Motor neuron (in vitro differentiated cells): ENCODE results near the gene C3orf62. TPM values are rescaled to one million over a fixed set of nuclear protein-coding genes. Genes with fewer than 3 reads are reported as not detected.
"Not testable (repeated sequence)": the region's sequence is repeated elsewhere in the genome, so short reads cannot be mapped to it uniquely, and the experiment has no call there.

ENCODE experiments used
- ATAC-seq, 8 experiments: fragments of 200-7000 bp; cut with Tn5 transposase; replicated peaks in 6 of 8; 2 replicates each; pipeline ENCODE4 v1.8.0; 2021; ENCODE audit warnings: mild to moderate bottlenecking in 8 of 8, moderate library complexity in 8 of 8
- H3K27ac ChIP-seq, 2 donors: fragments of 250-450 bp; sonication (Bioruptor Pico); 2 replicates each; pipeline ENCODE4 v1.9.0; 2021; ENCODE audit warnings: antibody characterized with exemption in 2 of 2, mild to moderate bottlenecking in 2 of 2, moderate library complexity in 1 of 2
- H3K4me1 ChIP-seq, 2 donors: fragments of 250-450 bp; sonication (Bioruptor Pico); replicated peaks in 1 of 2; 2 replicates each; pipeline ENCODE4 v1.6.1; 2021; ENCODE audit warnings: antibody characterized with exemption in 2 of 2, mild to moderate bottlenecking in 2 of 2, moderate library complexity in 1 of 2
- H3K4me3 ChIP-seq, 5 donors: fragments of 250-450 bp; sonication (Bioruptor Pico); 2 replicates each; pipeline ENCODE4 v1.9.0; 2021; ENCODE audit warnings: antibody characterized with exemption in 5 of 5, mild to moderate bottlenecking in 5 of 5, moderate library complexity in 4 of 5
- WGBS, 10 experiments: fragments of 450-650 bp; shearing (Covaris generic); methylation state at CpG; one replicate each; pipeline ENCODE4 v1.0.0; 2022; 5-methylcytosine and 5-hydroxymethylcytosine counted together
- in situ Hi-C, 9 experiments: fragments of 400-800 bp; cut with MboI; loops; one replicate each; pipeline ENCODE4 v1.15.0; 2021; ENCODE audit warnings: low sequenced_read_pairs in 9 of 9, low pct_unique_long_range_greater_than_20kb in 2 of 9; ENCODE audit not compliant: unreplicated experiment in 9 of 9
- total RNA-seq, 8 experiments: library from RNA; unstranded; fragments of 300-600 nt; gene quantifications; 2 replicates each; pipeline versions ENCODE4 v1.2.3 to v1.2.4, GENCODE V29; 2022

C3orf62 gene
- total RNA-seq, 8 experiments from 2014 or later: 1.7 to 12.6 (median 5.0) TPM

DNA sequence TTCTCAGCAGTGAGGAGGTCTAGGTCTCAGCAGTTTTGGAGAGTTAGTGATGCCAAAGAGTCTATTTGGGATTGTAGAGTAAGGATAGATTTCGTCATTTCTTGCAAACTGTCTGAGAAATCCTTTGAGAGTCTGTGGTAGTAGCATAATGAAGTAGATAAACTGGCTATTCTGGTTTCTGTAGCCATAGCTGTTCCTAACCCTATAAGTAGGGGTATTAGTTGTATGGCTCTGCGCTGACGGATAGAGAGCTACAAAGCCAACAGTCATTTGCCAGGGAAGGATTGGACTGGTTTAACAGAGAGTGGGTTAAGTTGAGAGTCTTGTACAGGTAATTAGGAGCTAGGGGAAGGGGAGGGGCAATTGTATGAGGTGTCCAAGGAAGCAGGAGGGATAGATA, 55.0 kb downstream of the C3orf62 start:
- in situ Hi-C loops: no loop called here
- Histone ChIP-seq H3K4me1 (peaks cover 0 to 6% of the 10 kb centered on the region in 2 donors), H3K27ac (no peak overlapping the region), H3K4me3 (no peak overlapping the region)
- whole genome bisulfite sequencing, 10 experiments: 67 to 100% (median 88%) methylated on average over 1 to 3 of the region's 3 CpGs; no CpG with 5 or more reads in 1 of the 10 experiments
- ATAC-seq: no peak

DNA sequence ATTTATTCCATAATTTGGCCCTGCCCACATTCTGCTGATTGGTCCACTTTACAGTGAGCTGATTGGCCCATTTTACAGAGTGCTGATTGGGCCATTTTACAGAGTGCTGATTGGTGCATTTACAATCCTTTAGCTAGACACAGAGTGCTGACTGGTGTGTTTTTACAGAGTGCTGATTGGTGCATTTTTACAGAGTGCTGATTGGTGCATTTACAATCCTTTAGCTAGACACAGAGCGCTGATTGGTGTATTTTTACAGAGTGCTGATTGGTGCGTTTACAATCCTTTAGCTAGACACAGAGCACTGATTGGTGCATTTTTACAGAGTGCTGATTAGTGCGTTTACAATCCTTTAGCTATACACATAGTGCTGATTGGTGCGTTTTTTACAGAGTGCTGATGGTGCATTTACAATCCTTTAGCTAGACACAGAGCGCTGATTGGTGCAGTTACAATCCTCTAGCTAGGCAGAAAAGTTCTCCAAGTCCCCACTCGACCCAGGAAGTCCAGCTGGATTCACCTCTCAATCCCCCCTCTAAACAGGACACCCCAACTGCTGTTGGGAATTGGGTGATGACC, 56.0 kb downstream of the C3orf62 start:
- H3K4me1 ChIP-seq, H3K27ac ChIP-seq, H3K4me3 ChIP-seq, in situ Hi-C loops, ATAC-seq: not testable (repeated sequence)
- WGBS, 10 experiments: 35 to 82% (median 73%) methylated on average over 1 to 3 of the region's 6 CpGs; no CpG with 5 or more reads in 5 of the 10 experiments

DNA sequence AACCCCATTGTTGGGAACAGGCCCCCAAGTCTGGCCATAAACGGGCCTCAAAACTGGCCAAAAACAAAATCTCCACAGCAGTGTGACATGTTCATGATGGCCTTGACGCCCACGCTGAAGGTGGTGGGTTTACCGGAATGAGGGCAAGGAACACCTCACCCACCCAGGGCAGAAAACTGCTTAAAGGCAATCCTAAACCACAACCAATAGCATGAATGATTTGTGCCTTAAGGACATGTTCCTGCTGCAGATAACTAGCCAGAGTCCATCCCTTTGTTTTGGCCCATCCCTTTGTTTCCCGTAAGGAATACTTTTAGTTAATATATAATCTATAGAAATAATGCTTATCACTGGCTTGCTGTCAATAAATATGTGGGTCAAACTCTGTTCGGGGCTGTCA, 57.9 kb downstream of the C3orf62 start:
- in situ Hi-C loops: no loop called here
- Histone ChIP-seq H3K4me1 (peaks cover 0 to 6% of the 10 kb centered on the region in 2 donors), H3K4me3 (no peak overlapping the region), H3K27ac (no peak overlapping the region)
- 17 to 100% (median 92%) methylated on average over 1 to 5 of the region's 6 CpGs; no CpG with 5 or more reads in 3 of the 10 experiments for WGBS, 10 experiments
- ATAC-seq: no peak

Other genes with a start within 250 kb of the C3orf62 start
- gene IMPDH2, start 247.8 kb downstream of the C3orf62 start, total RNA-seq: 100 to 1,000 TPM; 175 to 414 (median 331) TPM
- gene QRICH1, start 183.2 kb downstream of the C3orf62 start, total RNA-seq: 10 to 100 TPM; 41.4 to 95.3 (median 71.4) TPM
- 100 to 1,000 TPM; 121 to 354 (median 195) TPM for gene QARS1, start 172.5 kb downstream of the C3orf62 start, total RNA-seq
- gene USP19, start 156.4 kb downstream of the C3orf62 start, total RNA-seq: 10 to 100 TPM; 29.9 to 64.7 (median 36.3) TPM
- gene LAMB2, start 144.2 kb downstream of the C3orf62 start, total RNA-seq: 100 to 1,000 TPM in 4 of 8 experiments, 10 to 100 TPM in 4; 26.3 to 559 (median 110) TPM
- 10 to 100 TPM; 18.1 to 34.1 (median 25.2) TPM for gene CCDC71, start 110.9 kb downstream of the C3orf62 start, total RNA-seq
- 10 to 100 TPM; 18.5 to 83.7 (median 37.7) TPM for gene KLHDC8B, start 105.6 kb downstream of the C3orf62 start, total RNA-seq
- 10 to 100 TPM; 14.5 to 56.9 (median 20.0) TPM for gene USP4, start 62.8 kb upstream of the C3orf62 start, total RNA-seq
- 100 to 1,000 TPM; 101 to 243 (median 153) TPM for gene GPX1, start 81.1 kb upstream of the C3orf62 start, total RNA-seq
- gene RHOA, start 134.7 kb upstream of the C3orf62 start, total RNA-seq: 100 to 1,000 TPM in 6 of 8 experiments, 10 to 100 TPM in 2; 80.9 to 295 (median 201) TPM
- gene TCTA, start 135.2 kb upstream of the C3orf62 start, total RNA-seq: 10 to 100 TPM in 7 of 8 experiments, 1 to 10 TPM in 1; 8.0 to 30.7 (median 20.2) TPM
- gene AMT, start 145.2 kb upstream of the C3orf62 start, total RNA-seq: 10 to 100 TPM in 5 of 8 experiments, 1 to 10 TPM in 3; 2.4 to 16.1 (median 11.4) TPM
- 10 to 100 TPM in 7 of 8 experiments, 1 to 10 TPM in 1; 4.1 to 20.1 (median 15.5) TPM for gene NICN1, start 152.1 kb upstream of the C3orf62 start, total RNA-seq
- 10 to 100 TPM; 21.6 to 69.1 (median 37.5) TPM for gene DAG1, start 193.0 kb upstream of the C3orf62 start, total RNA-seq